Suppressor macrophage (primary cell): ENCODE measurements around the gene SDK1.
"Not testable (repeated sequence)": the region's sequence is repeated elsewhere in the genome, so short reads cannot be mapped to it uniquely, and the experiment has no call there.

ENCODE experiments used
- DNase-seq, 4 experiments: peaks; one replicate each; pipeline ENCODE4 v3.0.0-alpha.2; 2020 to 2022

SDK1 gene

GRCh38 chr7:3537210-3537875 is 236.3 kb downstream of the SDK1 start:
- DNase-seq: no peak

- DNase-seq: no peak
These were observed 237.0 kb downstream of the SDK1 start for GRCh38 chr7:3538041-3538440.

- DNase-seq: no peak
These were observed 239.6 kb downstream of the SDK1 start for GRCh38 chr7:3540456-3541220.

- DNase-seq: no peak
These were observed 243.2 kb downstream of the SDK1 start for GRCh38 chr7:3544202-3544601.

GRCh38 chr7:3548815-3549214 is 247.8 kb downstream of the SDK1 start:
- no peak for DNase-seq

- no peak for DNase-seq
These were observed 248.5 kb downstream of the SDK1 start for GRCh38 chr7:3549601-3550000.

GRCh38 chr7:3551536-3551935 is 250.5 kb downstream of the SDK1 start:
- no peak for DNase-seq

GRCh38 chr7:3552499-3552898 is 251.4 kb downstream of the SDK1 start:
- no peak for DNase-seq

GRCh38 chr7:3558400-3558799 is 257.3 kb downstream of the SDK1 start:
- DNase-seq: no peak

GRCh38 chr7:3559278-3559677 is 258.2 kb downstream of the SDK1 start:
- DNase-seq: peak in 1 of 4 experiments; percentile 1

GRCh38 chr7:3560495-3560894 is 259.4 kb downstream of the SDK1 start:
- no peak for DNase-seq

- DNase-seq: no peak
These were observed 260.9 kb downstream of the SDK1 start for GRCh38 chr7:3561932-3562331.

- DNase-seq: no peak
These were observed 263.2 kb downstream of the SDK1 start for GRCh38 chr7:3564231-3564630.

- no peak for DNase-seq
These were observed 267.5 kb downstream of the SDK1 start for GRCh38 chr7:3568516-3568915.

GRCh38 chr7:3569643-3570042 is 268.6 kb downstream of the SDK1 start:
- DNase-seq: no peak

- DNase-seq: no peak
These were observed 272.1 kb downstream of the SDK1 start for GRCh38 chr7:3573151-3573550.

- no peak for DNase-seq
These were observed 273.3 kb downstream of the SDK1 start for GRCh38 chr7:3574386-3574785.

GRCh38 chr7:3575753-3576531 is 274.9 kb downstream of the SDK1 start:
- DNase-seq: no peak

- no peak for DNase-seq
These were observed 277.3 kb downstream of the SDK1 start for GRCh38 chr7:3578399-3578798.

- no peak for DNase-seq
These were observed 278.7 kb downstream of the SDK1 start for GRCh38 chr7:3579638-3580219.

- DNase-seq: not testable (repeated sequence)
These were observed 281.1 kb downstream of the SDK1 start for GRCh38 chr7:3582145-3582544.

GRCh38 chr7:3585826-3586225 is 284.8 kb downstream of the SDK1 start:
- DNase-seq: no peak

GRCh38 chr7:3588341-3588740 is 287.3 kb downstream of the SDK1 start:
- DNase-seq: no peak
